T-helper 22 cell (primary cell): Measurements from ENCODE around the gene MRPS7.

Experiments used
- DNase-seq: peaks from one replicate; pipeline ENCODE4 v3.0.0-alpha.2; 2020; ENCODE audit warnings: low read depth

MRPS7 gene

GRCh38 chr17:75308732-75309629 lies 47.3 kb downstream of the MRPS7 start:
- no peak for DNase-seq

- no peak for DNase-seq
Measured at GRCh38 chr17:75313941-75314551, 52.4 kb downstream of the MRPS7 start.

GRCh38 chr17:75315541-75316243 lies 54.0 kb downstream of the MRPS7 start:
- DNase-seq = no peak
